ENCODE results near the gene CACNB2. TPM values are rescaled to one million over a fixed set of nuclear protein-coding genes. Genes with fewer than 3 reads are reported as not detected.

CACNB2 gene
- total and polyA plus RNA-seq, 2 of the 13 experiments (the other 11 are each of a cell fraction or from before 2014, with no cell fraction given) = not detected

GRCh38 chr10:18240185-18240882, 100.1 kb downstream of the CACNB2 start (continued):
- TF ChIP-seq MYPOP (CRISPR knock-in tag; IDR thresholded peaks at IDR 0.05) (no peak), CC2D1A (CRISPR knock-in tag; IDR thresholded peaks at IDR 0.05) (no peak)

- no TSS peak for BruUV-seq (replicated peaks)
- Histone ChIP-seq H3K79me2 (ENCODE audit: insufficient read depth, low read length) (no peaks in the 10 kb centered on the region), H3K27ac (ENCODE audit: extremely low read length, insufficient read depth, low read length) (no peak overlapping the region), H3K36me3 (replicated peaks in 1 of 2; ENCODE audit: control insufficient read depth in 1 of 2, insufficient read depth in 2 of 2, low read length in 2 of 2) (no peaks in the 10 kb centered on the region), H3K9me3 (ENCODE audit: low read length) (no peaks in the 10 kb centered on the region), H3K4me1 (ENCODE audit: insufficient read depth, low read length) (no peaks in the 10 kb centered on the region), H2AFZ (ENCODE audit: low read length) (no peak overlapping the region), H3K4me3 (replicated peaks in 1 of 3; ENCODE audit: insufficient read depth in 1 of 3, low read depth in 2 of 3, low read length in 3 of 3) (no peak overlapping the region), H3K27me3 (ENCODE audit: control insufficient read depth in 1 of 2, insufficient read depth in 2 of 2, low read length in 2 of 2) (no peaks in the 10 kb centered on the region; a peak in 1 of 5 replicates), H3K4me2 (ENCODE audit: low read depth, low read length) (no peak overlapping the region), H3K9ac (ENCODE audit: insufficient read depth, low read depth, low read length) (no peak overlapping the region), H4K20me1 (ENCODE audit: insufficient read depth, low read length) (no peaks in the 10 kb centered on the region)
- DNase-seq (ENCODE audit: low spot score) (no peak), ATAC-seq (no peak), FAIRE-seq (no peak)
- 1% methylated on average over 7 of the region's 7 CpGs for WGBS (ENCODE audit: low lambda C conversion rate)
- intact Hi-C loops (cut with micrococcal nuclease; ENCODE audit: unreplicated experiment) (no loop called here), in situ Hi-C loops (cut with HindIII; ENCODE audit: extremely low pct_ligation_motif_present, low pct_unique_long_range_greater_than_20kb) (no loop called here)
- ChIA-PET POLR2A (no interaction called here), CTCF (ENCODE audit: low intra/inter-chr PET ratio, low total read pairs) (no interaction called here)
- TF ChIP-seq PLSCR1 (CRISPR knock-in tag; IDR thresholded peaks at IDR 0.05; ENCODE audit: borderline replicate concordance) = no peak
- no peak for TF ChIP-seq ZNF143 (CRISPR knock-in tag; IDR thresholded peaks at IDR 0.05)
- TF ChIP-seq CHD2 (IDR thresholded peaks at IDR 0.05; ENCODE audit: low read depth, low read length) = no peak
- no peak for TF ChIP-seq KAT2B (IDR thresholded peaks at IDR 0.05; ENCODE audit: borderline replicate concordance, low read depth, low read length)
- no peak for TF ChIP-seq ZBED4 (CRISPR knock-in tag; IDR thresholded peaks at IDR 0.05; ENCODE audit: borderline replicate concordance)
- TF ChIP-seq RAD21 (CRISPR knock-in tag; IDR thresholded peaks at IDR 0.05) = no peak
- TF ChIP-seq RBAK (CRISPR knock-in tag; IDR thresholded peaks at IDR 0.05) = no peak
- no peak for TF ChIP-seq TEAD3 (CRISPR knock-in tag; optimal IDR thresholded peaks at IDR 0.05; ENCODE audit: borderline replicate concordance)
- no peak for TF ChIP-seq MTA3 (CRISPR knock-in tag; IDR thresholded peaks at IDR 0.05)
- TF ChIP-seq TRIM22 (IDR thresholded peaks at IDR 0.05) = no peak
- no peak for TF ChIP-seq MTF2 (CRISPR knock-in tag; IDR thresholded peaks at IDR 0.05; ENCODE audit: borderline replicate concordance)
- no peak for TF ChIP-seq SMAD9 (CRISPR knock-in tag; IDR thresholded peaks at IDR 0.05)
- TF ChIP-seq THAP11 (CRISPR knock-in tag; IDR thresholded peaks at IDR 0.05) = no peak
- TF ChIP-seq HDAC1 (CRISPR knock-in tag; IDR thresholded peaks at IDR 0.05) = no peak
Observed at GRCh38 chr10:18246967-18247366, 106.7 kb downstream of the CACNB2 start.
